Measurements from ENCODE around the gene TLE6. TPM values are rescaled to one million over a fixed set of nuclear protein-coding genes. Genes with fewer than 3 reads are reported as not detected.
A peak's percentile ranks its signal among the peaks of the same experiment; 100 is the strongest.

The TLE6 gene
- total RNA-seq, 1 donor, result 0.72 TPM

DNA sequence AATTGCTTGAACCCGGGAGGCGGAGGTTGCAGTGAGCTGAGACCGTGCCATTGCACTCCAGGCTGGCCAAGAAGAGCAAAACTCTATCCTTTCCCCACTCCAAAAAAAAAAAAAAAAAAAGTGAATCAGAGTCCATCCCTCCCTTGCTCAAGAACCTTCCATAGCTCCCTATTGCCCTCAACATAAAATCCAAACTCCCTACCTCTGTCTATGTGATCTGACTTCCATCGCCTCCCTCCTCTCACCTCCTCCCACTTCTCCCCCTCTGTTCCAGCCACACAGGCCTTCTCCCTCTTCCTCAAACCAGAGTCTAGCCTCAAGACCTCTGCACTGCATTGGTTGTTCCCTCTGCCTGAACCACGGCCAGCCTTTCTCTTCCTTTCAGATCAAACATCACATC is 61.8 kb downstream of the TLE6 start:
- Histone ChIP-seq H3K4me1 (ENCODE audit: insufficient read depth, low read length) (peaks cover 18% of the 10 kb centered on the region), H2AFZ (ENCODE audit: low read length) (no peak overlapping the region), H3K9me3 (ENCODE audit: low read depth, low read length) (no peaks in the 10 kb centered on the region), H3K27me3 (ENCODE audit: insufficient read depth, low read length) (no peaks in the 10 kb centered on the region), H3K36me3 (ENCODE audit: insufficient read depth, low read length) (no peaks in the 10 kb centered on the region), H3K27ac (ENCODE audit: low read depth, low read length) (no peak overlapping the region), H4K20me1 (ENCODE audit: insufficient read depth, low read length) (no peaks in the 10 kb centered on the region), H3K4me3 (ENCODE audit: insufficient read depth, low read length) (no peak overlapping the region), H3K79me2 (ENCODE audit: insufficient read depth, low read length) (no peaks in the 10 kb centered on the region), H3K4me2 (ENCODE audit: insufficient read depth, low read length) (no peak overlapping the region)
- no peak for DNase-seq (ENCODE audit: insufficient read length, low spot score, missing footprints)
- TF ChIP-seq, protein P1, sequence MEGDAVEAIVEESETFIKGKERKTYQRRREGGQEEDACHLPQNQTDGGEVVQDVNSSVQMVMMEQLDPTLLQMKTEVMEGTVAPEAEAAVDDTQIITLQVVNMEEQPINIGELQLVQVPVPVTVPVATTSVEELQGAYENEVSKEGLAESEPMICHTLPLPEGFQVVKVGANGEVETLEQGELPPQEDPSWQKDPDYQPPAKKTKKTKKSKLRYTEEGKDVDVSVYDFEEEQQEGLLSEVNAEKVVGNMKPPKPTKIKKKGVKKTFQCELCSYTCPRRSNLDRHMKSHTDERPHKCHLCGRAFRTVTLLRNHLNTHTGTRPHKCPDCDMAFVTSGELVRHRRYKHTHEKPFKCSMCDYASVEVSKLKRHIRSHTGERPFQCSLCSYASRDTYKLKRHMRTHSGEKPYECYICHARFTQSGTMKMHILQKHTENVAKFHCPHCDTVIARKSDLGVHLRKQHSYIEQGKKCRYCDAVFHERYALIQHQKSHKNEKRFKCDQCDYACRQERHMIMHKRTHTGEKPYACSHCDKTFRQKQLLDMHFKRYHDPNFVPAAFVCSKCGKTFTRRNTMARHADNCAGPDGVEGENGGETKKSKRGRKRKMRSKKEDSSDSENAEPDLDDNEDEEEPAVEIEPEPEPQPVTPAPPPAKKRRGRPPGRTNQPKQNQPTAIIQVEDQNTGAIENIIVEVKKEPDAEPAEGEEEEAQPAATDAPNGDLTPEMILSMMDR (IDR thresholded peaks at IDR 0.05; ENCODE audit: extremely low read depth, low read depth, low read length), result no peak

DNA sequence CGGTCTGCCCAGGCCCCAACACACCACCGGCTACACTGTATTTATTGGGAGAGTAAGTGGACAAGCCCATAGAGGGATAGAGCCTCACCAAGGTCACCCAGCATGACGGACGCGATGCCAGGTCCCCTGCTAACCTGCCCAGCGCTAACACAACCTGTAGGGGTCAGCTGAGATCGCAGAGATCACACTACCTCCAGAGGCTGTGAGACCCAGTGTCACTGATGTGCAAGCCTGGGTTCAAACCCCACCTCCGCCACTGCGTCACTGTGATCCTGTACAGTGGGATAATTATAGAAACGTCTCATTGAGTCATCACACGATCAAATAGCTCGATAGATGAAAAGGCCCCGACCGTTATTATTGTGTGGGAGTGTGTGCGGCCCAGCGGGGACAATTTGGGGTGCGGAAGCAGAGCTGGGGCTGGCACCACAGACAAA is 62.3 kb downstream of the TLE6 start:
- Histone ChIP-seq H3K27ac (ENCODE audit: low read depth, low read length) (no peak overlapping the region), H3K9me3 (ENCODE audit: low read depth, low read length) (no peaks in the 10 kb centered on the region), H2AFZ (ENCODE audit: low read length) (no peak overlapping the region), H3K4me3 (ENCODE audit: insufficient read depth, low read length) (no peak overlapping the region), H3K27me3 (ENCODE audit: insufficient read depth, low read length) (no peaks in the 10 kb centered on the region), H3K79me2 (ENCODE audit: insufficient read depth, low read length) (no peaks in the 10 kb centered on the region), H3K4me2 (ENCODE audit: insufficient read depth, low read length) (no peak overlapping the region), H3K36me3 (ENCODE audit: insufficient read depth, low read length) (no peaks in the 10 kb centered on the region), H4K20me1 (ENCODE audit: insufficient read depth, low read length) (no peaks in the 10 kb centered on the region), H3K4me1 (ENCODE audit: insufficient read depth, low read length) (peaks cover 15% of the 10 kb centered on the region)
- TF ChIP-seq, protein P1 (IDR thresholded peaks at IDR 0.05; ENCODE audit: extremely low read depth, low read depth, low read length), result no peak
- no peak for DNase-seq (ENCODE audit: insufficient read length, low spot score, missing footprints)

DNA sequence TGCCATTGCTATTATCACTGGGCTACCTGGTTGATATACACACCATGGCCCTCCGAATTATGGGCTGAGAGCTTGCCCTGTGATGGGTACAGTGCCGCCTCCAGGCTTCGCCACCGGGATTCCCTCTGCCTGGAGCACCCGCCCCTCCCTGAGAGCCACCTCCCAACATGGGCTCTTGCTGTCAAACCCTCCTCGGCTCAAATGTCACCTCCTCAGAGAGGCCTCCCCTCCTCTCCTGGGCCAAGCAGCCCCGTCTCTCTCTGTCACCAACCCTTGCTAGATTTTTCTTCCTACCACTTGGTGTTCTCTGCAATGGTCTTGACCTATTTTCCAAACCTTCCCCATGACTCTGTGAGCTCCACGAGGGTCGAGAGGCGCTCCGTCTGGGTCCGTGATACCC is 64.0 kb downstream of the TLE6 start:
- H3K9me3 ChIP-seq (ENCODE audit: low read depth, low read length), result no peaks in the 10 kb centered on the region
- H3K27me3 ChIP-seq (ENCODE audit: insufficient read depth, low read length), result no peaks in the 10 kb centered on the region
- no peaks in the 10 kb centered on the region for H4K20me1 ChIP-seq (ENCODE audit: insufficient read depth, low read length)
- TF ChIP-seq, protein P1 (IDR thresholded peaks at IDR 0.05; ENCODE audit: extremely low read depth, low read depth, low read length), result no peak
- H3K4me1 ChIP-seq (ENCODE audit: insufficient read depth, low read length), result peaks cover 6% of the 10 kb centered on the region
- H3K79me2 ChIP-seq (ENCODE audit: insufficient read depth, low read length), result no peaks in the 10 kb centered on the region
- H3K27ac ChIP-seq (ENCODE audit: low read depth, low read length), result no peak overlapping the region
- peak; percentile 32 for DNase-seq (ENCODE audit: insufficient read length, low spot score, missing footprints)
- H3K4me3 ChIP-seq (ENCODE audit: insufficient read depth, low read length), result no peak overlapping the region
- H3K4me2 ChIP-seq (ENCODE audit: insufficient read depth, low read length), result no peak overlapping the region
- no peaks in the 10 kb centered on the region for H3K36me3 ChIP-seq (ENCODE audit: insufficient read depth, low read length)
- H2AFZ ChIP-seq (ENCODE audit: low read length), result no peak overlapping the region

- H3K9me3 ChIP-seq (ENCODE audit: low read depth, low read length), result no peaks in the 10 kb centered on the region
- H3K27me3 ChIP-seq (ENCODE audit: insufficient read depth, low read length), result no peaks in the 10 kb centered on the region
- no peaks in the 10 kb centered on the region for H4K20me1 ChIP-seq (ENCODE audit: insufficient read depth, low read length)
- DNase-seq (ENCODE audit: insufficient read length, low spot score, missing footprints), result peak; percentile 62
- no peaks in the 10 kb centered on the region for H3K79me2 ChIP-seq (ENCODE audit: insufficient read depth, low read length)
- peaks cover 6% of the 10 kb centered on the region for H3K4me1 ChIP-seq (ENCODE audit: insufficient read depth, low read length)
- no peaks in the 10 kb centered on the region for H3K36me3 ChIP-seq (ENCODE audit: insufficient read depth, low read length)
- TF ChIP-seq, protein P1 (IDR thresholded peaks at IDR 0.05; ENCODE audit: extremely low read depth, low read depth, low read length), result no peak
- H2AFZ ChIP-seq (ENCODE audit: low read length), result peak overlapping the region; percentile 60
- H3K4me3 ChIP-seq (ENCODE audit: insufficient read depth, low read length), result no peak overlapping the region
- H3K27ac ChIP-seq (ENCODE audit: low read depth, low read length), result no peak overlapping the region
- peak overlapping the region; percentile 43 for H3K4me2 ChIP-seq (ENCODE audit: insufficient read depth, low read length)
Observed at GRCh38 chr19:3041761-3042620, 64.6 kb downstream of the TLE6 start.
